ENCODE measurements around the gene UBE2QL1.

Gene UBE2QL1

GRCh38 chr5:6518298-6519057, 69.8 kb downstream of the UBE2QL1 start:
- H3K36me3 ChIP-seq (ENCODE audit: insufficient read depth, low read length) = no peaks in the 10 kb centered on the region
- no peak overlapping the region for H3K4me3 ChIP-seq
- no peak for DNase-seq (ENCODE audit: low read depth, low spot score)
- H3K27ac ChIP-seq = no peak overlapping the region
- H3K9ac ChIP-seq (ENCODE audit: insufficient read length) = no peak overlapping the region
- no peaks in the 10 kb centered on the region for H3K9me3 ChIP-seq (ENCODE audit: low read depth, low read length)
- TF ChIP-seq POLR2AphosphoS5 (IDR thresholded peaks at IDR 0.05; ENCODE audit: borderline replicate concordance, low read depth, low read length) (no peak), EZH2 (IDR thresholded peaks at IDR 0.05) (no peak), FOXP2 (optimal IDR thresholded peaks at IDR 0.05; ENCODE audit: control extremely low read depth, extremely low read length, insufficient read depth) (no peak)

- no peak for TF ChIP-seq EZH2 (IDR thresholded peaks at IDR 0.05)
- TF ChIP-seq FOXP2 (optimal IDR thresholded peaks at IDR 0.05; ENCODE audit: control extremely low read depth, extremely low read length, insufficient read depth) = no peak
- no peak for TF ChIP-seq POLR2AphosphoS5 (IDR thresholded peaks at IDR 0.05; ENCODE audit: borderline replicate concordance, low read depth, low read length)
Observed at GRCh38 chr5:6520201-6520600, 71.5 kb downstream of the UBE2QL1 start.

GRCh38 chr5:6522331-6522730, 73.7 kb downstream of the UBE2QL1 start:
- TF ChIP-seq FOXP2 (optimal IDR thresholded peaks at IDR 0.05; ENCODE audit: control extremely low read depth, extremely low read length, insufficient read depth) = no peak
- TF ChIP-seq EZH2 (IDR thresholded peaks at IDR 0.05) = no peak
- no peak for TF ChIP-seq POLR2AphosphoS5 (IDR thresholded peaks at IDR 0.05; ENCODE audit: borderline replicate concordance, low read depth, low read length)
- Histone ChIP-seq H3K9ac (ENCODE audit: insufficient read length) (no peak overlapping the region), H3K27ac (no peak overlapping the region), H3K4me3 (no peak overlapping the region), H3K9me3 (ENCODE audit: low read depth, low read length) (no peaks in the 10 kb centered on the region), H3K36me3 (ENCODE audit: insufficient read depth, low read length) (no peaks in the 10 kb centered on the region)
- DNase-seq (ENCODE audit: low read depth, low spot score) = no peak

More at GRCh38 chr5:6520201-6520600, 71.5 kb downstream of the UBE2QL1 start:
- Histone ChIP-seq H3K27ac (no peak overlapping the region), H3K36me3 (ENCODE audit: insufficient read depth, low read length) (no peaks in the 10 kb centered on the region), H3K9ac (ENCODE audit: insufficient read length) (no peak overlapping the region), H3K4me3 (no peak overlapping the region), H3K9me3 (ENCODE audit: low read depth, low read length) (no peaks in the 10 kb centered on the region)
- DNase-seq (ENCODE audit: low read depth, low spot score) = no peak

- Histone ChIP-seq H3K36me3 (ENCODE audit: insufficient read depth, low read length) (no peaks in the 10 kb centered on the region), H3K27ac (no peak overlapping the region)
- TF ChIP-seq POLR2AphosphoS5 (IDR thresholded peaks at IDR 0.05; ENCODE audit: borderline replicate concordance, low read depth, low read length) = no peak
- no peak for TF ChIP-seq EZH2 (IDR thresholded peaks at IDR 0.05)
- TF ChIP-seq FOXP2 (optimal IDR thresholded peaks at IDR 0.05; ENCODE audit: control extremely low read depth, extremely low read length, insufficient read depth) = no peak
Observed at GRCh38 chr5:6522923-6523322, 74.3 kb downstream of the UBE2QL1 start.

GRCh38 chr5:6525422-6525821, 76.8 kb downstream of the UBE2QL1 start:
- DNase-seq (ENCODE audit: low read depth, low spot score) = no peak
- H3K27ac ChIP-seq = no peak overlapping the region
- H3K36me3 ChIP-seq (ENCODE audit: insufficient read depth, low read length) = no peaks in the 10 kb centered on the region
- no peak overlapping the region for H3K4me3 ChIP-seq
- no peak for TF ChIP-seq POLR2AphosphoS5 (IDR thresholded peaks at IDR 0.05; ENCODE audit: borderline replicate concordance, low read depth, low read length)
- TF ChIP-seq FOXP2 (optimal IDR thresholded peaks at IDR 0.05; ENCODE audit: control extremely low read depth, extremely low read length, insufficient read depth) = no peak
- no peak for TF ChIP-seq EZH2 (IDR thresholded peaks at IDR 0.05)
- no peak overlapping the region for H3K9ac ChIP-seq (ENCODE audit: insufficient read length)
- no peaks in the 10 kb centered on the region for H3K9me3 ChIP-seq (ENCODE audit: low read depth, low read length)

More at GRCh38 chr5:6522923-6523322, 74.3 kb downstream of the UBE2QL1 start:
- no peak overlapping the region for H3K9ac ChIP-seq (ENCODE audit: insufficient read length)
- H3K9me3 ChIP-seq (ENCODE audit: low read depth, low read length) = no peaks in the 10 kb centered on the region
- no peak overlapping the region for H3K4me3 ChIP-seq
- no peak for DNase-seq (ENCODE audit: low read depth, low spot score)

- H3K27ac ChIP-seq = no peak overlapping the region
- TF ChIP-seq FOXP2 (optimal IDR thresholded peaks at IDR 0.05; ENCODE audit: control extremely low read depth, extremely low read length, insufficient read depth) = no peak
- no peak for TF ChIP-seq EZH2 (IDR thresholded peaks at IDR 0.05)
- TF ChIP-seq POLR2AphosphoS5 (IDR thresholded peaks at IDR 0.05; ENCODE audit: borderline replicate concordance, low read depth, low read length) = no peak
- H3K36me3 ChIP-seq (ENCODE audit: insufficient read depth, low read length) = no peaks in the 10 kb centered on the region
- no peak overlapping the region for H3K4me3 ChIP-seq
- no peak overlapping the region for H3K9ac ChIP-seq (ENCODE audit: insufficient read length)
- no peak for DNase-seq (ENCODE audit: low read depth, low spot score)
- no peaks in the 10 kb centered on the region for H3K9me3 ChIP-seq (ENCODE audit: low read depth, low read length)
Observed at GRCh38 chr5:6525910-6526309, 77.3 kb downstream of the UBE2QL1 start.

GRCh38 chr5:6527749-6528455, 79.2 kb downstream of the UBE2QL1 start:
- no peak for DNase-seq (ENCODE audit: low read depth, low spot score)
- Histone ChIP-seq H3K4me3 (no peak overlapping the region), H3K9me3 (ENCODE audit: low read depth, low read length) (no peaks in the 10 kb centered on the region), H3K27ac (no peak overlapping the region), H3K36me3 (ENCODE audit: insufficient read depth, low read length) (no peaks in the 10 kb centered on the region), H3K9ac (ENCODE audit: insufficient read length) (no peak overlapping the region)
- TF ChIP-seq POLR2AphosphoS5 (IDR thresholded peaks at IDR 0.05; ENCODE audit: borderline replicate concordance, low read depth, low read length) = no peak
- no peak for TF ChIP-seq EZH2 (IDR thresholded peaks at IDR 0.05)
- TF ChIP-seq FOXP2 (optimal IDR thresholded peaks at IDR 0.05; ENCODE audit: control extremely low read depth, extremely low read length, insufficient read depth) = no peak

GRCh38 chr5:6535594-6535993, 86.9 kb downstream of the UBE2QL1 start:
- no peak overlapping the region for H3K9ac ChIP-seq (ENCODE audit: insufficient read length)
- TF ChIP-seq EZH2 (IDR thresholded peaks at IDR 0.05) (no peak), POLR2AphosphoS5 (IDR thresholded peaks at IDR 0.05; ENCODE audit: borderline replicate concordance, low read depth, low read length) (no peak), FOXP2 (optimal IDR thresholded peaks at IDR 0.05; ENCODE audit: control extremely low read depth, extremely low read length, insufficient read depth) (no peak)
- H3K4me3 ChIP-seq = no peak overlapping the region
- H3K9me3 ChIP-seq (ENCODE audit: low read depth, low read length) = no peaks in the 10 kb centered on the region
- H3K36me3 ChIP-seq (ENCODE audit: insufficient read depth, low read length) = no peaks in the 10 kb centered on the region
- no peak for DNase-seq (ENCODE audit: low read depth, low spot score)
- H3K27ac ChIP-seq = no peak overlapping the region
